HEK293 (cell line): ENCODE results near the gene EFNA2.

Experiments
- KLF16 ChIP-seq: fragments of 450-650 bp; formaldehyde crosslinking; IDR thresholded peaks from 2 replicates; pipeline ENCODE4 v1.5.1; 2017; ENCODE audit warnings: missing biosample characterization, missing genetic modification characterization
- SALL2 ChIP-seq: fragments of 450-650 bp; formaldehyde crosslinking; IDR thresholded peaks from 2 replicates; pipeline ENCODE4 v1.5.0; 2017; ENCODE audit warnings: missing biosample characterization, mild to moderate bottlenecking, missing genetic modification characterization, borderline replicate concordance
- TRIM28 ChIP-seq: IDR thresholded peaks from 2 replicates; pipeline ENCODE4 v1.6.1; 2011; ENCODE audit warnings: low read length, control low read depth, borderline replicate concordance
- ZNF133 ChIP-seq: fragments of 450-650 bp; formaldehyde crosslinking; IDR thresholded peaks from 2 replicates; pipeline ENCODE4 v1.5.1; 2016; ENCODE audit warnings: missing biosample characterization, missing genetic modification characterization
- ZNF202 ChIP-seq: fragments of 450-650 bp; formaldehyde crosslinking; IDR thresholded peaks from 2 replicates; pipeline ENCODE4 v1.5.1; 2016; ENCODE audit warnings: missing biosample characterization, missing genetic modification characterization, borderline replicate concordance
- ZNF23 ChIP-seq: fragments of 450-650 bp; formaldehyde crosslinking; IDR thresholded peaks from 2 replicates; pipeline ENCODE4 v1.5.1; 2016; ENCODE audit warnings: missing biosample characterization, missing genetic modification characterization, borderline replicate concordance
- ZNF239 ChIP-seq: fragments of 450-650 bp; formaldehyde crosslinking; IDR thresholded peaks from 2 replicates; pipeline ENCODE4 v1.5.1; 2016; ENCODE audit warnings: missing biosample characterization, missing genetic modification characterization
- ZNF24 ChIP-seq: fragments of 450-650 bp; formaldehyde crosslinking; IDR thresholded peaks from 2 replicates; pipeline ENCODE4 v1.5.1; 2016; ENCODE audit warnings: missing biosample characterization, missing genetic modification characterization
- ZNF341 ChIP-seq: fragments of 450-650 bp; formaldehyde crosslinking; IDR thresholded peaks from 2 replicates; pipeline ENCODE4; 2016; ENCODE audit warnings: low read depth, missing biosample characterization, missing genetic modification characterization
- ZNF544 ChIP-seq: fragments of 450-650 bp; formaldehyde crosslinking; IDR thresholded peaks from 2 replicates; pipeline ENCODE4 v1.5.0; 2017; ENCODE audit warnings: missing biosample characterization, missing genetic modification characterization
- TF ChIP-seq, protein P1 (sequence below): fragments of 450-650 bp; formaldehyde crosslinking; IDR thresholded peaks from 2 replicates; pipeline ENCODE4 v1.5.1; 2016; ENCODE audit warnings: missing biosample characterization, missing genetic modification characterization
- TF ChIP-seq, protein P2 (sequence below): fragments of 450-650 bp; formaldehyde crosslinking; IDR thresholded peaks from 2 replicates; pipeline ENCODE4 v1.5.1; 2016; ENCODE audit warnings: missing biosample characterization, missing genetic modification characterization
- TF ChIP-seq, protein P3 (sequence below): sonication (generic); formaldehyde crosslinking; IDR thresholded peaks from 2 replicates; pipeline ENCODE4 v1.8.1; 2022; ENCODE audit warnings: mild to moderate bottlenecking, moderate library complexity, missing genetic modification reagents

DNA sequence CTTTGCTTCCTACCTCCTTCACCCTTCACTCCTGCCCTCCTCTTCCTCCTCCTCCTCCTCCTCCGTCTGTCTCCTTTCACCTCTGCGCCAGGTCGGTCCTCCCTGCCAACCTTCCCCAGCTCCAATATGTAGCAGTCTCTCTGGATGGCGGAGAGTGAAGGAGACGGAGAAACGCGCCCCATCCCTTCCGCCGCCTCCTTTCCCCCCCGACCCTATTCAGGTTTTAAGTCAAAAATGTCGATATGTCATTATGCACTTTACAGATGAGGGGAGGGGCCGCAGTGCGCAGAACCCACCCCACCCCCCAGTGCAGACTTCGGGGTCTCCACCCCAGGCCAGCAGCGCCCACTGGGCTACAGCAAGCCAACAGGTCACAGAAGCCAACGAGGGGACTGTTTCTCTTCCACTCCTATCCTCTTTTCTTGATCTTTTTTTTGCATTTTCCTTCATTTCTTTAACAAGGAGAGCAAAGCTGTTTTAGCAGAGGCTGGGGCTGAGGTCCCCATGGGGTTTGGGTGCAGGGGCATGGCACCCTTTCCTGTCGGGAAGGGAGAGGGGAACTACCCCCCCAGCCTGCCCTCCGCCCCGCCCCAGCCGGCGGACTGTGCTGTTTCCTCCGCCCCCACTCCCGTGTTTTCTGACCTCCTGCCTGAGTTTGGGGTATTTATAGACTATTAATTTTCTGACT lies 28.1 kb upstream of the EFNA2 start:
- no peak for TF ChIP-seq ZNF133 (tag by site-specific recombination)
- TF ChIP-seq ZNF24 (tag by site-specific recombination) = no peak
- no peak for TF ChIP-seq ZNF23
- TF ChIP-seq, protein P1, sequence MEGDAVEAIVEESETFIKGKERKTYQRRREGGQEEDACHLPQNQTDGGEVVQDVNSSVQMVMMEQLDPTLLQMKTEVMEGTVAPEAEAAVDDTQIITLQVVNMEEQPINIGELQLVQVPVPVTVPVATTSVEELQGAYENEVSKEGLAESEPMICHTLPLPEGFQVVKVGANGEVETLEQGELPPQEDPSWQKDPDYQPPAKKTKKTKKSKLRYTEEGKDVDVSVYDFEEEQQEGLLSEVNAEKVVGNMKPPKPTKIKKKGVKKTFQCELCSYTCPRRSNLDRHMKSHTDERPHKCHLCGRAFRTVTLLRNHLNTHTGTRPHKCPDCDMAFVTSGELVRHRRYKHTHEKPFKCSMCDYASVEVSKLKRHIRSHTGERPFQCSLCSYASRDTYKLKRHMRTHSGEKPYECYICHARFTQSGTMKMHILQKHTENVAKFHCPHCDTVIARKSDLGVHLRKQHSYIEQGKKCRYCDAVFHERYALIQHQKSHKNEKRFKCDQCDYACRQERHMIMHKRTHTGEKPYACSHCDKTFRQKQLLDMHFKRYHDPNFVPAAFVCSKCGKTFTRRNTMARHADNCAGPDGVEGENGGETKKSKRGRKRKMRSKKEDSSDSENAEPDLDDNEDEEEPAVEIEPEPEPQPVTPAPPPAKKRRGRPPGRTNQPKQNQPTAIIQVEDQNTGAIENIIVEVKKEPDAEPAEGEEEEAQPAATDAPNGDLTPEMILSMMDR (tag by site-specific recombination) = no peak
- TF ChIP-seq KLF16 (tag by site-specific recombination) = no peak
- TF ChIP-seq, protein P2, sequence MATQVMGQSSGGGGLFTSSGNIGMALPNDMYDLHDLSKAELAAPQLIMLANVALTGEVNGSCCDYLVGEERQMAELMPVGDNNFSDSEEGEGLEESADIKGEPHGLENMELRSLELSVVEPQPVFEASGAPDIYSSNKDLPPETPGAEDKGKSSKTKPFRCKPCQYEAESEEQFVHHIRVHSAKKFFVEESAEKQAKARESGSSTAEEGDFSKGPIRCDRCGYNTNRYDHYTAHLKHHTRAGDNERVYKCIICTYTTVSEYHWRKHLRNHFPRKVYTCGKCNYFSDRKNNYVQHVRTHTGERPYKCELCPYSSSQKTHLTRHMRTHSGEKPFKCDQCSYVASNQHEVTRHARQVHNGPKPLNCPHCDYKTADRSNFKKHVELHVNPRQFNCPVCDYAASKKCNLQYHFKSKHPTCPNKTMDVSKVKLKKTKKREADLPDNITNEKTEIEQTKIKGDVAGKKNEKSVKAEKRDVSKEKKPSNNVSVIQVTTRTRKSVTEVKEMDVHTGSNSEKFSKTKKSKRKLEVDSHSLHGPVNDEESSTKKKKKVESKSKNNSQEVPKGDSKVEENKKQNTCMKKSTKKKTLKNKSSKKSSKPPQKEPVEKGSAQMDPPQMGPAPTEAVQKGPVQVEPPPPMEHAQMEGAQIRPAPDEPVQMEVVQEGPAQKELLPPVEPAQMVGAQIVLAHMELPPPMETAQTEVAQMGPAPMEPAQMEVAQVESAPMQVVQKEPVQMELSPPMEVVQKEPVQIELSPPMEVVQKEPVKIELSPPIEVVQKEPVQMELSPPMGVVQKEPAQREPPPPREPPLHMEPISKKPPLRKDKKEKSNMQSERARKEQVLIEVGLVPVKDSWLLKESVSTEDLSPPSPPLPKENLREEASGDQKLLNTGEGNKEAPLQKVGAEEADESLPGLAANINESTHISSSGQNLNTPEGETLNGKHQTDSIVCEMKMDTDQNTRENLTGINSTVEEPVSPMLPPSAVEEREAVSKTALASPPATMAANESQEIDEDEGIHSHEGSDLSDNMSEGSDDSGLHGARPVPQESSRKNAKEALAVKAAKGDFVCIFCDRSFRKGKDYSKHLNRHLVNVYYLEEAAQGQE (tag by site-specific recombination) = no peak
- TF ChIP-seq ZNF239 (tag by site-specific recombination) = no peak
- TF ChIP-seq SALL2 (tag by site-specific recombination) = no peak
- TF ChIP-seq ZNF544 = no peak
- no peak for TF ChIP-seq TRIM28
- peak; percentile 51; the same call in 1 of the 2 replicates for TF ChIP-seq ZNF341 (tag by site-specific recombination)
- TF ChIP-seq, protein P3, sequence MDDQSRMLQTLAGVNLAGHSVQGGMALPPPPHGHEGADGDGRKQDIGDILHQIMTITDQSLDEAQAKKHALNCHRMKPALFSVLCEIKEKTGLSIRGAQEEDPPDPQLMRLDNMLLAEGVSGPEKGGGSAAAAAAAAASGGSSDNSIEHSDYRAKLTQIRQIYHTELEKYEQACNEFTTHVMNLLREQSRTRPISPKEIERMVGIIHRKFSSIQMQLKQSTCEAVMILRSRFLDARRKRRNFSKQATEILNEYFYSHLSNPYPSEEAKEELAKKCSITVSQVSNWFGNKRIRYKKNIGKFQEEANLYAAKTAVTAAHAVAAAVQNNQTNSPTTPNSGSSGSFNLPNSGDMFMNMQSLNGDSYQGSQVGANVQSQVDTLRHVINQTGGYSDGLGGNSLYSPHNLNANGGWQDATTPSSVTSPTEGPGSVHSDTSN = no peak
- no peak for TF ChIP-seq ZNF202 (tag by site-specific recombination)
